Stomach (tissue), 4 donors: ENCODE results near the gene PSMA6.

ENCODE experiments used
- CTCF ChIP-seq, 7 experiments: fragments of 450-650 bp in 4 of 7; fragments of 200-600 bp in 3 of 7; sonication (generic) in 3 of 7; IDR thresholded peaks; one replicate each; pipeline ENCODE4 v1.5.1; 2016 to 2019; ENCODE audit warnings: antibody characterized with exemption in 7 of 7, control low read depth in 2 of 7, mild to moderate bottlenecking in 1 of 7
- POLR2A ChIP-seq, 4 donors: fragments of 450-650 bp; IDR thresholded peaks; one replicate each; pipeline ENCODE4 v1.6.1; 2016; ENCODE audit warnings: antibody characterized with exemption in 4 of 4, control low read depth in 2 of 4, mild to moderate bottlenecking in 1 of 4, moderate library complexity in 1 of 4

- no peak for TF ChIP-seq CTCF (IDR thresholded peaks at IDR 0.05)
- TF ChIP-seq POLR2A (IDR thresholded peaks at IDR 0.05): no peak
These were observed 5.5 kb downstream of the PSMA6 start for GRCh38 chr14:35297706-35298105.
